Measurements from ENCODE around the gene FAM43A. TPM values are rescaled to one million over a fixed set of nuclear protein-coding genes. Genes with fewer than 3 reads are reported as not detected.

The FAM43A gene
- total and polyA plus RNA-seq, 2 of the 8 experiments (the other 6 are each of a cell fraction or from before 2014, with no cell fraction given) = 2.3 to 2.6 TPM

- TF ChIP-seq CHD7 (IDR thresholded peaks at IDR 0.05; ENCODE audit: insufficient replicate concordance, low read length) (no peak), E2F6 (IDR thresholded peaks at IDR 0.05) (no peak), BACH1 (IDR thresholded peaks at IDR 0.05; ENCODE audit: low read length) (no peak), KDM1A (IDR thresholded peaks at IDR 0.05; ENCODE audit: borderline replicate concordance, low read length) (no peak), JUND (IDR thresholded peaks at IDR 0.05; ENCODE audit: low read length) (no peak), GTF2F1 (IDR thresholded peaks at IDR 0.05; ENCODE audit: borderline replicate concordance, low read depth, low read length) (no peak)
Observed at GRCh38 chr3:194675680-194676079, 10.0 kb upstream of the FAM43A start (continued).
